Fibroblast of pulmonary artery (primary cell): ENCODE results near the gene COL6A1.

Experiments used
- DNase-seq: peaks from one replicate; pipeline ENCODE4 v3.0.0-alpha.2; 2010; ENCODE audit warnings: low read depth
- H3K4me3 ChIP-seq: replicated peaks from 2 replicates; pipeline ENCODE4 v1.5.1; 2011; ENCODE audit warnings: low read depth, mild to moderate bottlenecking, control low read depth, low read length, moderate library complexity
- TF ChIP-seq, protein P1 (sequence below): IDR thresholded peaks from 2 replicates; pipeline ENCODE4 v1.5.1; 2011; ENCODE audit warnings: mild to moderate bottlenecking, control low read depth, low read length, inconsistent platforms; ENCODE audit errors: missing control alignments

The COL6A1 gene

DNA sequence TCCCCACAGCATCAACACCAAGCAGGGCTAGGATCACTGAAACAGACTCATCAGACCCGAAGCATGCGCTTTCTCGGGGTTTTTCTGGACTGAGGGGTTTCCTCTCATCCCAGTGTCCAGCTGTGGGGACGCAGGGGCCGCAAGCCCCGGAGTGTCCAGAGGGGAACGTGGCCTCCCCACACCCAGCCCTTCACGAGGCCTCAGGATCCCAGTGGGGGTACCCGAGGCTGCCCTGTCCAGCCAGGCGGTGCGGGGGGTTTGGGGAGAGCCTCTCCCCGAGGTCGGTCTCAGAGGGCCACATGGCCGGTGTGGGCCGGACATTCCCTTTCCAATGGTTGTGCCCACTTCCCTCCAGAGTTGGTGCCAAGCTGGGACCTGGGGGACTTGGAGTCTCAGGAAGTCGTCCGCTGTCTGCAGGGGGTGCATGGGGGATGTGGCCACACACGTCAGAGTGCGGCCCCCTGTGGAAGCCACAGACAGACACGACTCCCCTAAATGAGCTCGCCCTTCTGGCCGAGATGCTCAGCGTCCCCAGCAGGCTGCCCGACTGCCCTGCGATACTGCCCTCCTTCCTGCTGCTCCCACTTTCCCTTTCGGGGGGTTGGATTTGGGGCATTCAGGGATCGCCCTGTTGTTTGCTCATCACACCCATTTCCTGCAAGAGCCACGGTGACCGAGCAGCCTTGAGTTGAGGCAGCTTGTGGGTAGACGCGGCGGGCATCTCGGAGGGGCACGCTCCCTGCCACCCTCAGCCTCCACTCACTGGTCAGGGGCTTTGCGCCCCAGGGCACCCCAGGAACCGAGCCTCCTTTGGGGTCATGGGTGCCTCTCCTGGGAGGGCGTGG, 4.1 kb downstream of the COL6A1 start:
- TF ChIP-seq, protein P1, sequence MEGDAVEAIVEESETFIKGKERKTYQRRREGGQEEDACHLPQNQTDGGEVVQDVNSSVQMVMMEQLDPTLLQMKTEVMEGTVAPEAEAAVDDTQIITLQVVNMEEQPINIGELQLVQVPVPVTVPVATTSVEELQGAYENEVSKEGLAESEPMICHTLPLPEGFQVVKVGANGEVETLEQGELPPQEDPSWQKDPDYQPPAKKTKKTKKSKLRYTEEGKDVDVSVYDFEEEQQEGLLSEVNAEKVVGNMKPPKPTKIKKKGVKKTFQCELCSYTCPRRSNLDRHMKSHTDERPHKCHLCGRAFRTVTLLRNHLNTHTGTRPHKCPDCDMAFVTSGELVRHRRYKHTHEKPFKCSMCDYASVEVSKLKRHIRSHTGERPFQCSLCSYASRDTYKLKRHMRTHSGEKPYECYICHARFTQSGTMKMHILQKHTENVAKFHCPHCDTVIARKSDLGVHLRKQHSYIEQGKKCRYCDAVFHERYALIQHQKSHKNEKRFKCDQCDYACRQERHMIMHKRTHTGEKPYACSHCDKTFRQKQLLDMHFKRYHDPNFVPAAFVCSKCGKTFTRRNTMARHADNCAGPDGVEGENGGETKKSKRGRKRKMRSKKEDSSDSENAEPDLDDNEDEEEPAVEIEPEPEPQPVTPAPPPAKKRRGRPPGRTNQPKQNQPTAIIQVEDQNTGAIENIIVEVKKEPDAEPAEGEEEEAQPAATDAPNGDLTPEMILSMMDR: no peak
- no peak overlapping the region for H3K4me3 ChIP-seq

DNA sequence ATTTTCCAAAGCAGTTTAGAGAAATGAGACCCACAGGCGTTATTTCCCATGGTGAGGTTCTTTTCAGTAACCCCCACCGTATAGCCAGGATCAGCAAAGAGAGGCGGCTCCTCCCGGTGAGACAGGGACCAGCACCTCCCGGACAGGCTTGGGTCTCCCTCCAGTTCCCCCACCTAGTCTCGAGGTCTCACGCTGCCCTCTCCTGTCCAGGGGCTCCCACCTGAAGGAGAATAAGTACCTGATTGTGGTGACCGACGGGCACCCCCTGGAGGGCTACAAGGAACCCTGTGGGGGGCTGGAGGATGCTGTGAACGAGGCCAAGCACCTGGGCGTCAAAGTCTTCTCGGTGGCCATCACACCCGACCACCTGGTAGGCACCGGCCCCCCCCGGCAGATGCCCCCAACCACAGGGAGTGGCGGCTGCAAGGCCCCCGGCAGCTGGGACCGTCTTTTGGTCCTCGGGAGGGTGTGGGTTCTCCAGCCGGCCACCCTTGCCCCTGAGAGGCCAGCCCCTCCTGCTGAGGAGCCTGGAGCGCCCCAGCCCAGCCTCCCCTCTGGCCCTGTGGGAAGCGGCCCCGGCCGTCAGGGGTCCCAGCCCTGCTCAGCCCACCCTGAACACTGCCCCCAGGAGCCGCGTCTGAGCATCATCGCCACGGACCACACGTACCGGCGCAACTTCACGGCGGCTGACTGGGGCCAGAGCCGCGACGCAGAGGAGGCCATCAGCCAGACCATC, 4.9 kb downstream of the COL6A1 start:
- TF ChIP-seq, protein P1: no peak
- H3K4me3 ChIP-seq: no peak overlapping the region
- DNase-seq: no peak

More for the DNA sequence above, 4.1 kb downstream of the COL6A1 start:
- no peak for DNase-seq

DNA sequence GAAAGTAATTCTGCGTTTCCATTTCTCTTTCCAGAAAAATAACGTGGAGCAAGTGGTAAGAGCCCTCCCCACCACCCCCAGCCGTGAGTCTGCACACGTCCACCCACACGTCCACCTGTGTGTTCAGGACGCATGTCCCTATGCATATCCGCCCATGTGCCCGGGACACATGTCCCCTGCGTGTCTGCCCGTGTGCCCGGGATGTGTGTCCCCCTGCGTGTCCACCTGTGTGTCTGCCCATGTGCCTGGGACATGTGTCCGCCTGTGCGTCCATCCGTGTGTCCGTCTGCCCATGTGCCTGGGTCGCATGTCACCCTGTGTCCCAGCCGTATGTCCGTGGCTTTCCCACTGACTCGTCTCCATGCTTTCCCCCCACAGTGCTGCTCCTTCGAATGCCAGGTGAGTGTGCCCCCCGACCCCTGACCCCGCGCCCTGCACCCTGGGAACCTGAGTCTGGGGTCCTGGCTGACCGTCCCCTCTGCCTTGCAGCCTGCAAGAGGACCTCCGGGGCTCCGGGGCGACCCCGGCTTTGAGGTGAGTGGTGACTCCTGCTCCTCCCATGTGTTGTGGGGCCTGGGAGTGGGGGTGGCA, 5.6 kb downstream of the COL6A1 start:
- no peak overlapping the region for H3K4me3 ChIP-seq
- no peak for DNase-seq
- TF ChIP-seq, protein P1: no peak

DNA sequence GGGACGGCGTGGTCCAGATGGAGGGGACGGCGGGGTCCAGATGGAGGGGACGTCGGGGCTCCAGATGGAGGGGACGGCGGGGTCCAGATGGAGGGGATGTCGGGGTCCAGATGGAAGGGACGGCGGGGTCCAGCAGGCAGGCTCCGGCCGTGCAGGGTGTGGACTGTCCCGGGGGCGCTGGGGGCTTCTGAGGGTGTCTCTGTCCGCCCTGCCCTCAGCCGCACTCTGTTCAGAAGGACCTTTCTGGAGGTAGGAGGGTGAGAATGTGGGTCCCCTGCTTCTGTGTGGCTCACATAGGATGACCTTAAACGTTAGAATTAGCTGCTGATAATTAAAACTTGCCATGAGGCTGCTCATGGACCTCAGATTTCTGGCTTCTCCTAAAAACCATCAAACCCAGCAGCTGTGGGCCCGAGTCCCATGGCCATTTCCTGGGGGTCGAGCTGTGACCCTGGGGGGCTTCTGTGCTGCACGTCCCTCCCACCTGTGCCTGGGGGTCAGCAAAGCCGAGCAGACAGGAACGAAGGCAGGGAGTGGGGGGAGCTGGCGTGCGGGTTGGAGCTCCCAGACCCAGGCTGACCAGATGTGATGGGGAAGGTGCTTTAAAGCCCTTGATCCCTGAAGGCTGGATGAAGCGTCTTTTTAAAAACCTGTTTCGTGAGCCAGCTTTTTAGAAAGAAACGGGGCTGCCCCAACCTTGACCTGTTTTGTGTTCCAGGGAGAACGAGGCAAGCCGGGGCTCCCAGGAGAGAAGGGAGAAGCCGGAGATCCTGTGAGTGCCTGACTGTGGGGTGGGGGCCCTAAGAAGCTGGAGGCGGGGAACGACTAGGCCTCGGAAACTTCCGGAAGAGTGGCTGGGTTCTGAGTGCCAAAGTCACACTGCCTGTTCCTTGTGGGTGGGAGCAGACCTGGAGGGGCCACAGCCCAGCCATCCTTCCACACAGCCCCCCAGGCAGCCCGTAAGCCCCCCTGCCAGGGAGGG, 7.1 kb downstream of the COL6A1 start:
- DNase-seq: no peak
- TF ChIP-seq, protein P1: no peak
- H3K4me3 ChIP-seq: no peak overlapping the region

DNA sequence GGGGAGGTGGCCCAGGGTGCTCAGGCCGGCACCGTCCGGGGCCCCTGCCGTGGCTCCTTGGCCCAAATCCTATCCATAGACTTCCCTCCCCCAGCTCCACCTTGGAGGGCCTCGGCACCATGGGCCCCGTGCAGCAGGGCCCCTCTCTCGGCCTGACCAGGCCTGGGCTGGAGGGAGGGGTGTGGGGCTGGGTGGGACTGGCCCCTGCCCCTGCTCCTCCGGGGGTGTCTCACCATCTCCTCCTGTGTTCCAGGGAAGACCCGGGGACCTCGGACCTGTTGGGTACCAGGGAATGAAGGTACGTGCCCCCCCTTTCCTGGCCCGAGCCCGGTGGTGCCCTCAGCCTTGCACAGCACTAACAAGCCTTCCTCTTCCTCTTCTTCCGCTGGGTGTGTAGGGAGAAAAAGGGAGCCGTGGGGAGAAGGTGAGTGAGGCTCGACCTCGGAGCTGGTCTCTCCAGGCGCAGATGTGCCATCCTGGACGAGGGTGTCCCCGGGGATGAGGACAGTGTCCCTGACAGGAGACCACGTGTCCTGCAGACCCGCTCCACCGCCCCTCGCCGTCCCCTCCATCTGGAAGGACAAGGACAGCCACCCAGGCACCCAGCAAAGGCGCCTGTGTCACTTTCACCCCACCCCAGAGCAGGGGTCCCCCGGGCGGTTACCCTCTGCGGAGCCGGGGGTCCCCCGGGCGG, 7.9 kb downstream of the COL6A1 start:
- no peak overlapping the region for H3K4me3 ChIP-seq
- no peak for DNase-seq
- TF ChIP-seq, protein P1: no peak
